Glutamatergic neuron (in vitro differentiated cells): Measurements from ENCODE around the gene AGFG2. TPM values are rescaled to one million over a fixed set of nuclear protein-coding genes. Genes with fewer than 3 reads are reported as not detected.
"Not testable (repeated sequence)": the region's sequence is repeated elsewhere in the genome, so short reads cannot be mapped to it uniquely, and the experiment has no call there.

Experiments
- DNase-seq: peaks from one replicate; pipeline ENCODE4 v3.0.0; 2022
- H3K27ac Mint-ChIP-seq: one replicate; pipeline ENCODE4 v1.8.0; 2020; ENCODE audit warnings: mild to moderate bottlenecking, mixed read lengths, inconsistent platforms; ENCODE audit not compliant: unreplicated experiment
- H3K27me3 Mint-ChIP-seq: one replicate; pipeline ENCODE4 v1.8.0; 2020; ENCODE audit warnings: mild to moderate bottlenecking, moderate library complexity, mixed read lengths, inconsistent platforms; ENCODE audit not compliant: unreplicated experiment
- H3K36me3 Mint-ChIP-seq: one replicate; pipeline ENCODE4 v1.8.0; 2020; ENCODE audit warnings: mild to moderate bottlenecking, mixed read lengths, inconsistent platforms; ENCODE audit not compliant: unreplicated experiment
- H3K4me1 Mint-ChIP-seq: one replicate; pipeline ENCODE4 v1.8.0; 2020; ENCODE audit warnings: mild to moderate bottlenecking, low read depth, mixed read lengths, inconsistent platforms; ENCODE audit not compliant: unreplicated experiment
- H3K4me3 Mint-ChIP-seq: one replicate; pipeline ENCODE4 v1.8.0; 2020; ENCODE audit warnings: mild to moderate bottlenecking, mixed read lengths, inconsistent platforms; ENCODE audit not compliant: unreplicated experiment
- H3K9me3 Mint-ChIP-seq: one replicate; pipeline ENCODE4 v1.8.0; 2020; ENCODE audit warnings: mild to moderate bottlenecking, moderate library complexity, mixed read lengths, inconsistent platforms; ENCODE audit not compliant: unreplicated experiment
- CTCF ChIP-seq: fragments of 200-600 bp; sonication (generic); IDR thresholded peaks from one replicate; pipeline ENCODE4 v1.5.0; 2021; ENCODE audit not compliant: partially characterized antibody, unreplicated experiment
- total RNA-seq: library from RNA; stranded (reverse); fragmentation: NEBNext Ultra II Directional; extraction: Animal tissue kit (Norgen Biotek cat#: 25700); gene quantifications from one replicate; pipeline ENCODE4 v1.2.1, GENCODE V29; 2021; ENCODE audit not compliant: unreplicated experiment

Gene AGFG2
- total RNA-seq, 1 donor from 2014 or later: 5.7 TPM

DNA sequence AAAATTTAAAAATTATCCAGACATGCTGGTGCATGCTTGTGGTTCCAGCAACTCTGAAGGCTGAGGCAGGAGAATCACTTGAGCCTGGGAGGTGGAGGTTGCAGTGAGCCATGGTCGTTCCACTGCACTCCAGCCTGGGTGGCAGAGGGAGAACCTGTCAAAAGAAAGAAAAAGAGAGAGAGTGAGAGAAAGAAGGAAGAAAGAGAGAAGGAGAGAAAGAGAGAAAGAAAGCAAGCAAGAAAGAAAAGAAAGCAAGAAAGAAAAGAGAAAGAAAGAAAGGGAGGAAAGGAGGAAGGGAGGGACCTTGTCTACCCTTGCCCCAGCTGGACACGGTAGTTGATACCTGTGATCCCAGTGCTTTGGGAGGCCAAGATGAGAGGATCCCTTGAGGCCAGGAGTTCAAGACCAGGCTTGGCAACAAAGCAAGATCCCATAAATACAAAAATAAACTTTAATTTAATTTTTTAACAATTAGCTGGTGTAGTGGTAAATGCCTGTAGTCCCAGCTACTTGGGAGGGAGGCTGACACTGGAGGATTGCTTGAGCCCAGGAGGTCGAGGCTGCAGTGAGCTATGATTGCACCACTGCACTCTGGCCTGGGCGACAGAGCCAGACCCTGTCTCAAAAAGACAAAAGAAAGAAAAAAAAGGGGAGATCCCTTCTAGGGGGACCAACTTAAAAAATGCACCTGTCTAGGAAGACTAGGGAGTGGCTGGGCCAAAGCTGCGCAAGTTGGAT is 46.1 kb upstream of the AGFG2 start:
- no peak for TF ChIP-seq CTCF
- Mint-ChIP-seq H3K36me3 (no peaks in the 10 kb centered on the region), H3K27ac (no peak overlapping the region), H3K27me3 (peaks cover 2% of the 10 kb centered on the region), H3K9me3 (no peaks in the 10 kb centered on the region), H3K4me3 (peak overlapping the region; percentile 80), H3K4me1 (peaks cover 10% of the 10 kb centered on the region)
- DNase-seq: no peak

GRCh38 chr7:100493476-100494264 is 45.3 kb upstream of the AGFG2 start:
- H3K4me3 Mint-ChIP-seq: peak overlapping the region; percentile 77
- H3K27ac Mint-ChIP-seq: no peak overlapping the region
- peak; percentile 71 for DNase-seq
- no peaks in the 10 kb centered on the region for H3K9me3 Mint-ChIP-seq
- H3K27me3 Mint-ChIP-seq: peaks cover 2% of the 10 kb centered on the region
- no peak for TF ChIP-seq CTCF
- no peaks in the 10 kb centered on the region for H3K36me3 Mint-ChIP-seq
- H3K4me1 Mint-ChIP-seq: peaks cover 10% of the 10 kb centered on the region

DNA sequence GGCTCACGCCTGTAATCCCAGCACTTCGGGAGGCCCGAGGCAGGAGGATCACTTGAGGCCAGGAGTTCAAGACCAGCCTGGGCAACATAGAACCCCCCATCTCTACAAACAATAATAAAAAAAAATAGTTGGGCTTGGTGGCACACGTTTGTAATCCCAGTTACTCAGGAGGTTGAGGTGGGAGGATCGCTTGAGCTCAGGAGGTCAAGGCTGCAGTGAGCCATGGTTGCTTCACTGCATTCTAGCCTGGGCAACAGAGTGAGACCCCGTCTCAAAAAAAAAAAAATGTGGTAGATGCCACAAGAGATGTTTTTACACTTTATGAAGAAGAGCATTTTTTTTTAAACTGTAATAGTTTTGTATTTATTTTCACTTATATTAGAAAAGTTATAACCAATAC is 42.5 kb upstream of the AGFG2 start:
- TF ChIP-seq CTCF: no peak
- peaks cover 4% of the 10 kb centered on the region for H3K27me3 Mint-ChIP-seq
- H3K27ac Mint-ChIP-seq: no peak overlapping the region
- no peak for DNase-seq
- H3K4me3 Mint-ChIP-seq: no peak overlapping the region
- no peaks in the 10 kb centered on the region for H3K36me3 Mint-ChIP-seq
- H3K9me3 Mint-ChIP-seq: no peaks in the 10 kb centered on the region
- peaks cover 2% of the 10 kb centered on the region for H3K4me1 Mint-ChIP-seq

- not testable (repeated sequence) for H3K36me3 Mint-ChIP-seq, DNase-seq, H3K27ac Mint-ChIP-seq, H3K4me3 Mint-ChIP-seq, H3K9me3 Mint-ChIP-seq, H3K27me3 Mint-ChIP-seq, H3K4me1 Mint-ChIP-seq
Observed at GRCh38 chr7:100500743-100501142, 38.3 kb upstream of the AGFG2 start.

DNA sequence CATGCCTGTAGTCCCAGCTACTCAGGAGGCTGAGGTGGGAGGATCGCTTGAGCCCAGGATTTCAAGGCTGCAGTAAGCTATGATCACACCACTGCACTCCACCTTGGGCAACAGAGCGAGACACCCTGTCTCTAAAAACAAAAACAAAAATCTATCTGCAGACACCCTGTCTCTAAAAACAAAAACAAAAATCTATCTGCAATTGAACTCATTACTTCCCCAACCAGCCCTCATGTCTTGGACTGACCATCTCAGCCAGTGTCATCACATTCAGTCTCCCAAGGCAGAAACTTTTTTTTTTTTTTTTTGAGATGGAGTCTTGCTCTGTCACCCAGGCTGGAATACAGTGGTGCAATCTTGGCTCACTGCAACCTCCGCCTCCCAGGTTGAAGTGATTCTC is 35.0 kb upstream of the AGFG2 start:
- DNase-seq, H3K9me3 Mint-ChIP-seq, H3K4me3 Mint-ChIP-seq, H3K4me1 Mint-ChIP-seq, H3K27me3 Mint-ChIP-seq, H3K36me3 Mint-ChIP-seq, H3K27ac Mint-ChIP-seq: not testable (repeated sequence)
